K562 (cell line): ENCODE results near the gene PLCL1. TPM values are rescaled to one million over a fixed set of nuclear protein-coding genes. Genes with fewer than 3 reads are reported as not detected.
A peak's percentile ranks its signal among the peaks of the same experiment; 100 is the strongest.

Experiments
- CHAMP1 ChIP-seq: fragments of 450-650 bp; IDR thresholded peaks from 2 replicates; pipeline ENCODE4 v1.6.1; 2016; ENCODE audit warnings: mild to moderate bottlenecking
- HDAC8 ChIP-seq: fragments of 450-650 bp; IDR thresholded peaks from 2 replicates; pipeline ENCODE4 v1.6.1; 2016; ENCODE audit warnings: mild to moderate bottlenecking, missing genetic modification characterization, moderate library complexity, missing compliant biosample characterization
- HDGF ChIP-seq: fragments of 450-650 bp; IDR thresholded peaks from 2 replicates; pipeline ENCODE4 v1.6.1; 2016
- MED1 ChIP-seq: sonication (generic); formaldehyde crosslinking; IDR thresholded peaks from 2 replicates; pipeline ENCODE4 v1.8.1; 2023; ENCODE audit warnings: missing genetic modification reagents, borderline replicate concordance
- MITF ChIP-seq: IDR thresholded peaks from 2 replicates; pipeline ENCODE4 v1.6.1; 2014; ENCODE audit warnings: antibody characterized with exemption
- PATZ1 ChIP-seq: fragments of 250-450 bp; sonication (Bioruptor Pico); IDR thresholded peaks from 2 replicates; pipeline ENCODE4 v1.5.0; 2020; ENCODE audit warnings: mild to moderate bottlenecking, borderline replicate concordance
- PKNOX1 ChIP-seq: fragments of 450-650 bp; IDR thresholded peaks from 2 replicates; pipeline ENCODE4 v1.6.1; 2016
- RBM14 ChIP-seq: fragments of 200-400 bp; formaldehyde crosslinking; IDR thresholded peaks from 2 replicates; pipeline ENCODE4 v1.6.1; 2018; ENCODE audit warnings: low read depth, mild to moderate bottlenecking, low read length, moderate library complexity, borderline replicate concordance; ENCODE audit not compliant: insufficient read depth
- YBX1 ChIP-seq: fragments of 450-650 bp; IDR thresholded peaks from 2 replicates; pipeline ENCODE4 v1.7.1; 2016; ENCODE audit warnings: mild to moderate bottlenecking
- ZNF12 ChIP-seq: sonication (generic); formaldehyde crosslinking; IDR thresholded peaks from 2 replicates; pipeline ENCODE4 v1.4.0; 2020; ENCODE audit warnings: mild to moderate bottlenecking, missing genetic modification reagents
- polyA plus RNA-seq, 8 experiments: library from polyadenylated mRNA; depleted of rRNA in 4 of 8; stranded (reverse) in 5 of 8; unstranded in 3 of 8; fragments of >200 nt; fragmentation: Nextera tagmentation in 2 of 8; fragmentation: Illumina TruSeq in 1 of 8; extraction: Ambion mirVana in 2 of 8; extraction: Trizol in 1 of 8; gene quantifications; 2 replicates each; pipeline versions ENCODE4 v1.2.1 to v1.2.3, GENCODE V29; 2011 to 2014; ENCODE audit warnings: inconsistent platforms in 1 of 8, missing spikeins in 1 of 8
- total RNA-seq, 7 experiments: library from RNA; depleted of rRNA in 6 of 7; stranded (reverse); fragments of >200 nt in 6 of 7; fragmentation: Illumina TruSeq in 2 of 7; extraction: Trizol in 2 of 7; gene quantifications; 2 replicates each; pipeline versions ENCODE4 v1.2.1 to v1.2.3, GENCODE V29; 2011 to 2021; ENCODE audit warnings: low replicate concordance in 1 of 7
- TF ChIP-seq, protein P1 (sequence below): fragments of 450-650 bp; formaldehyde crosslinking; IDR thresholded peaks from 2 replicates; pipeline ENCODE4 v1.4.0; 2020; ENCODE audit warnings: mild to moderate bottlenecking, moderate library complexity
- TF ChIP-seq, protein P2 (sequence below): fragments of 250-450 bp; sonication (Bioruptor Pico); IDR thresholded peaks from 2 replicates; pipeline ENCODE4 v1.5.1; 2021; ENCODE audit warnings: mild to moderate bottlenecking
- TF ChIP-seq, protein P3 (sequence below): fragments of 250-450 bp; sonication (Bioruptor Pico); IDR thresholded peaks from 2 replicates; pipeline ENCODE4 v1.4.0; 2020; ENCODE audit warnings: mild to moderate bottlenecking, moderate library complexity

The PLCL1 gene
- total and polyA plus RNA-seq, 9 of the 15 experiments (the other 6 are each of a cell fraction or from before 2014, with no cell fraction given): 2.0 to 17.7 (median 8.6) TPM

GRCh38 chr2:197851451-197851850, 47.1 kb downstream of the PLCL1 start (continued):
- TF ChIP-seq ZNF12: peak; percentile 49; the same call in 1 of the 2 replicates
- TF ChIP-seq, protein P1, sequence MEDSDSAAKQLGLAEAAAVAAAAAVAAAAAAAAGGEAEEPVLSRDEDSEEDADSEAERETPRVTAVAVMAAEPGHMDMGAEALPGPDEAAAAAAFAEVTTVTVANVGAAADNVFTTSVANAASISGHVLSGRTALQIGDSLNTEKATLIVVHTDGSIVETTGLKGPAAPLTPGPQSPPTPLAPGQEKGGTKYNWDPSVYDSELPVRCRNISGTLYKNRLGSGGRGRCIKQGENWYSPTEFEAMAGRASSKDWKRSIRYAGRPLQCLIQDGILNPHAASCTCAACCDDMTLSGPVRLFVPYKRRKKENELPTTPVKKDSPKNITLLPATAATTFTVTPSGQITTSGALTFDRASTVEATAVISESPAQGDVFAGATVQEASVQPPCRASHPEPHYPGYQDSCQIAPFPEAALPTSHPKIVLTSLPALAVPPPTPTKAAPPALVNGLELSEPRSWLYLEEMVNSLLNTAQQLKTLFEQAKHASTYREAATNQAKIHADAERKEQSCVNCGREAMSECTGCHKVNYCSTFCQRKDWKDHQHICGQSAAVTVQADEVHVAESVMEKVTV (CRISPR knock-in tag): 0 out of 2 replicates have a peak, but pooled peaks have one; percentile 43
- TF ChIP-seq CHAMP1: peak; percentile 61; the same call in 1 of the 2 replicates
- TF ChIP-seq, protein P2, sequence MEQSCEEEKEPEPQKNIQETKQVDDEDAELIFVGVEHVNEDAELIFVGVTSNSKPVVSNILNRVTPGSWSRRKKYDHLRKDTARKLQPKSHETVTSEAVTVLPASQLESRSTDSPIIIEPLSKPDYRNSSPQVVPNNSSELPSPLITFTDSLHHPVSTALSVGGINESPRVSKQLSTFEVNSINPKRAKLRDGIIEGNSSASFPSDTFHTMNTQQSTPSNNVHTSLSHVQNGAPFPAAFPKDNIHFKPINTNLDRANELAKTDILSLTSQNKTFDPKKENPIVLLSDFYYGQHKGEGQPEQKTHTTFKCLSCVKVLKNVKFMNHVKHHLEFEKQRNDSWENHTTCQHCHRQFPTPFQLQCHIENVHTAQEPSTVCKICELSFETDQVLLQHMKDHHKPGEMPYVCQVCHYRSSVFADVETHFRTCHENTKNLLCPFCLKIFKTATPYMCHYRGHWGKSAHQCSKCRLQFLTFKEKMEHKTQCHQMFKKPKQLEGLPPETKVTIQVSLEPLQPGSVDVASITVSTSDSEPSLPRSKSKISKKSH (CRISPR knock-in tag): no peak
- TF ChIP-seq PATZ1 (CRISPR knock-in tag): no peak
- TF ChIP-seq HDGF: no peak
- TF ChIP-seq RBM14: no peak
- no peak for TF ChIP-seq YBX1
- TF ChIP-seq, protein P3, sequence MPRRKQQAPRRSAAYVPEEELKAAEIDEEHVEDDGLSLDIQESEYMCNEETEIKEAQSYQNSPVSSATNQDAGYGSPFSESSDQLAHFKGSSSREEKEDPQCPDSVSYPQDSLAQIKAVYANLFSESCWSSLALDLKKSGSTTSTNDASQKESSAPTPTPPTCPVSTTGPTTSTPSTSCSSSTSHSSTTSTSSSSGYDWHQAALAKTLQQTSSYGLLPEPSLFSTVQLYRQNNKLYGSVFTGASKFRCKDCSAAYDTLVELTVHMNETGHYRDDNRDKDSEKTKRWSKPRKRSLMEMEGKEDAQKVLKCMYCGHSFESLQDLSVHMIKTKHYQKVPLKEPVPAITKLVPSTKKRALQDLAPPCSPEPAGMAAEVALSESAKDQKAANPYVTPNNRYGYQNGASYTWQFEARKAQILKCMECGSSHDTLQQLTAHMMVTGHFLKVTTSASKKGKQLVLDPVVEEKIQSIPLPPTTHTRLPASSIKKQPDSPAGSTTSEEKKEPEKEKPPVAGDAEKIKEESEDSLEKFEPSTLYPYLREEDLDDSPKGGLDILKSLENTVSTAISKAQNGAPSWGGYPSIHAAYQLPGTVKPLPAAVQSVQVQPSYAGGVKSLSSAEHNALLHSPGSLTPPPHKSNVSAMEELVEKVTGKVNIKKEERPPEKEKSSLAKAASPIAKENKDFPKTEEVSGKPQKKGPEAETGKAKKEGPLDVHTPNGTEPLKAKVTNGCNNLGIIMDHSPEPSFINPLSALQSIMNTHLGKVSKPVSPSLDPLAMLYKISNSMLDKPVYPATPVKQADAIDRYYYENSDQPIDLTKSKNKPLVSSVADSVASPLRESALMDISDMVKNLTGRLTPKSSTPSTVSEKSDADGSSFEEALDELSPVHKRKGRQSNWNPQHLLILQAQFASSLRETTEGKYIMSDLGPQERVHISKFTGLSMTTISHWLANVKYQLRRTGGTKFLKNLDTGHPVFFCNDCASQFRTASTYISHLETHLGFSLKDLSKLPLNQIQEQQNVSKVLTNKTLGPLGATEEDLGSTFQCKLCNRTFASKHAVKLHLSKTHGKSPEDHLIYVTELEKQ (CRISPR knock-in tag): no peak
- no peak for TF ChIP-seq HDAC8 (tag)
- no peak for TF ChIP-seq MITF
- no peak for TF ChIP-seq MED1 (CRISPR knock-in tag)
- no peak for TF ChIP-seq PKNOX1
